Gastroesophageal sphincter (tissue), 3 donors: ENCODE results near the gene SCYGR3.

Source experiments
- CTCF ChIP-seq, 4 experiments: fragments of 200-600 bp in 2 of 4; fragments of 450-650 bp in 2 of 4; sonication (generic) in 1 of 4; IDR thresholded peaks; one replicate each; pipeline ENCODE4 v1.5.1; 2017 to 2019; ENCODE audit warnings: antibody characterized with exemption in 4 of 4, mild to moderate bottlenecking in 2 of 4, moderate library complexity in 2 of 4
- POLR2AphosphoS5 ChIP-seq: sonication (generic); formaldehyde crosslinking; IDR thresholded peaks from one replicate; pipeline ENCODE4 v1.6.1; 2017; ENCODE audit warnings: antibody characterized with exemption

GRCh38 chr2:227653419-227653818, 38.8 kb upstream of the SCYGR3 start:
- TF ChIP-seq POLR2AphosphoS5 (peak; percentile 36), CTCF (IDR thresholded peaks at IDR 0.05) (no peak)
